Fibroblast of mammary gland (primary cell): ENCODE results near the gene FAM81A.

Experiments used
- DNase-seq: peaks from one replicate; pipeline ENCODE4 v3.0.0-alpha.2; 2010; ENCODE audit warnings: low read depth
- H3K4me3 ChIP-seq: 2 replicates; pipeline ENCODE4 v1.5.1; 2011; ENCODE audit warnings: low read depth, mild to moderate bottlenecking, low read length, moderate library complexity; ENCODE audit not compliant: control insufficient read depth
- CTCF ChIP-seq: conservative IDR thresholded peaks from 2 replicates; pipeline ENCODE4 v1.5.1; 2011; ENCODE audit warnings: low read depth, low read length, inconsistent platforms; ENCODE audit not compliant: control insufficient read depth, insufficient read depth

FAM81A gene

GRCh38 chr15:59565299-59565698 is 127.3 kb downstream of the FAM81A start:
- no peak for TF ChIP-seq CTCF
- DNase-seq, result no peak
- no peak overlapping the region for H3K4me3 ChIP-seq

- no peak for TF ChIP-seq CTCF
- H3K4me3 ChIP-seq, result no peak overlapping the region
- DNase-seq, result no peak
Measured at GRCh38 chr15:59567324-59567723, 129.3 kb downstream of the FAM81A start.

- TF ChIP-seq CTCF, result no peak
- no peak for DNase-seq
- no peak overlapping the region for H3K4me3 ChIP-seq
Measured at GRCh38 chr15:59569477-59569876, 131.5 kb downstream of the FAM81A start.

- no peak for TF ChIP-seq CTCF
- DNase-seq, result no peak
- H3K4me3 ChIP-seq, result no peak overlapping the region
Measured at GRCh38 chr15:59570315-59570714, 132.3 kb downstream of the FAM81A start.

- H3K4me3 ChIP-seq, result no peak overlapping the region
- no peak for TF ChIP-seq CTCF
- DNase-seq, result no peak
Measured at GRCh38 chr15:59571606-59572005, 133.6 kb downstream of the FAM81A start.
